HEK293T (cell line): ENCODE data around the gene SUN1.
A peak's percentile ranks its signal among the peaks of the same experiment; 100 is the strongest.

Source experiments
- CTCF ChIA-PET: fragments of 350-600 bp; formaldehyde crosslinking; extraction: SDS; loops from one replicate; lab custom pipeline; 2021; ENCODE audit warnings: antibody characterized with exemption, inconsistent platforms; lab: Yijun Ruan, JAX
- POLR2A ChIA-PET: fragments of 350-600 bp; formaldehyde crosslinking; extraction: SDS; loops from one replicate; lab custom pipeline; 2020; ENCODE audit warnings: antibody characterized with exemption, inconsistent platforms; lab: Yijun Ruan, JAX
- DNase-seq: peaks from one replicate; pipeline ENCODE4 v3.0.0; 2012; ENCODE audit warnings: mixed read lengths; ENCODE audit errors: extremely low spot score
- ARNT ChIP-seq: fragments of 450-650 bp; IDR thresholded peaks from 2 replicates; pipeline ENCODE4 v1.6.1; 2017; ENCODE audit warnings: mild to moderate bottlenecking
- BHLHE40 ChIP-seq: fragments of 450-650 bp; IDR thresholded peaks from 2 replicates; pipeline ENCODE4 v1.6.1; 2016; ENCODE audit warnings: mild to moderate bottlenecking, moderate library complexity, borderline replicate concordance
- CTBP1 ChIP-seq: fragments of 450-650 bp; IDR thresholded peaks from 2 replicates; pipeline ENCODE4 v1.6.1; 2016; ENCODE audit warnings: borderline replicate concordance
- ELF4 ChIP-seq: fragments of 450-650 bp; IDR thresholded peaks from 2 replicates; pipeline ENCODE4 v1.6.1; 2017; ENCODE audit warnings: antibody characterized with exemption
- FOXA1 ChIP-seq: fragments of 450-650 bp; IDR thresholded peaks from 2 replicates; pipeline ENCODE4 v1.6.1; 2016; ENCODE audit warnings: mild to moderate bottlenecking
- FOXK2 ChIP-seq: fragments of 450-650 bp; IDR thresholded peaks from 2 replicates; pipeline ENCODE4 v1.6.1; 2016; ENCODE audit warnings: mild to moderate bottlenecking
- FOXM1 ChIP-seq: fragments of 450-650 bp; IDR thresholded peaks from 2 replicates; pipeline ENCODE4 v1.6.1; 2017; ENCODE audit warnings: mild to moderate bottlenecking, borderline replicate concordance
- HDGF ChIP-seq: fragments of 450-650 bp; IDR thresholded peaks from 2 replicates; pipeline ENCODE4 v1.6.1; 2017; ENCODE audit warnings: antibody characterized with exemption, borderline replicate concordance
- L3MBTL2 ChIP-seq: fragments of 450-650 bp; conservative IDR thresholded peaks from 2 replicates; pipeline ENCODE4 v1.6.1; 2016; ENCODE audit warnings: mild to moderate bottlenecking
- LEF1 ChIP-seq: fragments of 450-650 bp; IDR thresholded peaks from 2 replicates; pipeline ENCODE4 v1.6.1; 2017; ENCODE audit warnings: mild to moderate bottlenecking, borderline replicate concordance
- NFRKB ChIP-seq: fragments of 450-650 bp; IDR thresholded peaks from 2 replicates; pipeline ENCODE4 v1.6.1; 2016; ENCODE audit warnings: mild to moderate bottlenecking, moderate library complexity
- PKNOX1 ChIP-seq: fragments of 450-650 bp; IDR thresholded peaks from 2 replicates; pipeline ENCODE4 v1.6.1; 2016
- SP1 ChIP-seq: fragments of 450-650 bp; IDR thresholded peaks from 2 replicates; pipeline ENCODE4 v1.6.1; 2017
- SUZ12 ChIP-seq: fragments of 450-650 bp; IDR thresholded peaks from 2 replicates; pipeline ENCODE4 v1.6.1; 2016; ENCODE audit warnings: mild to moderate bottlenecking
- TARDBP ChIP-seq: fragments of 450-650 bp; IDR thresholded peaks from 2 replicates; pipeline ENCODE4 v1.6.1; 2016
- ZNF384 ChIP-seq: fragments of 450-650 bp; IDR thresholded peaks from 2 replicates; pipeline ENCODE4 v1.6.1; 2016

Gene SUN1

GRCh38 chr7:876077-876971 lies 44.0 kb downstream of the SUN1 start, which contains the start of gene GET4:
TSS of gene GET4 (plus strand) at chr7:876554. CDS start at chr7:876646, 92 bp downstream.
- DNase-seq = peak; percentile 88
- POLR2A ChIA-PET = interaction anchor here (0.9 to 1.2 kb wide), 2 partner anchors 9 to 59 kb away, joined by 3 to 4 read pairs; no protein-coding TSS in a partner anchor
- TF ChIP-seq ARNT = peak; percentile 62; the same call in 1 of the 2 replicates
- TF ChIP-seq BHLHE40 = no peak
- TF ChIP-seq LEF1 = peak; percentile 81; the same call in 1 of the 2 replicates
- peak; percentile 85 for TF ChIP-seq L3MBTL2
- TF ChIP-seq HDGF = no peak
- no peak for TF ChIP-seq NFRKB
- peak; percentile 87; the same call in 1 of the 2 replicates for TF ChIP-seq PKNOX1
- no peak for TF ChIP-seq ZNF384
- CTCF ChIA-PET = interaction anchor here (0.7 to 1.0 kb wide), 2 partner anchors 40 to 63 kb away, joined by 3 read pairs; no protein-coding TSS in a partner anchor

DNA sequence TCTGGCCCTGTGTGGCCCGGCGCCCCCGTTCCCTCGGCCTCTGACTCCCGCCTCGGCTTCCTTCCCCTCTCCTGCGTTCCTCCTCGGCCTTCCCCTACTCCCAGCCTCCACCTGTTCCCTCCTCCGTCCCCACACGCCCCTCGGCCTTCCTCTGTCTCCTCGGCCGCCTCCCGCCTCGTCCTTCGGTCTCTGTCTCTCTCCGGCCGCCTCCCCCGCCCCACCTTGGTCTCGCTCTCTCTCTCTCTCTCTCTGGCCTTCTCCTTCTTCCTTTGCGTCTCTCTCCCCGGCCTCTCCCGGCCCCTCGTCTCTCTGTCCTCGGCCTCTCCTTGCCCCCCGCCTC lies 44.7 kb downstream of the SUN1 start:
- ChIA-PET CTCF (no interaction called here), POLR2A (interaction anchor here (0.9 kb wide), 1 partner anchor 9 kb away, joined by 3 read pairs; no protein-coding TSS in a partner anchor)
- TF ChIP-seq TARDBP (no peak), PKNOX1 (no peak; the same call in 1 of the 2 replicates), LEF1 (no peak), NFRKB (no peak), FOXM1 (no peak), CTBP1 (no peak), L3MBTL2 (no peak), FOXA1 (no peak), SP1 (no peak), HDGF (no peak), BHLHE40 (no peak), ZNF384 (no peak), ELF4 (no peak)
- no peak for DNase-seq

DNA sequence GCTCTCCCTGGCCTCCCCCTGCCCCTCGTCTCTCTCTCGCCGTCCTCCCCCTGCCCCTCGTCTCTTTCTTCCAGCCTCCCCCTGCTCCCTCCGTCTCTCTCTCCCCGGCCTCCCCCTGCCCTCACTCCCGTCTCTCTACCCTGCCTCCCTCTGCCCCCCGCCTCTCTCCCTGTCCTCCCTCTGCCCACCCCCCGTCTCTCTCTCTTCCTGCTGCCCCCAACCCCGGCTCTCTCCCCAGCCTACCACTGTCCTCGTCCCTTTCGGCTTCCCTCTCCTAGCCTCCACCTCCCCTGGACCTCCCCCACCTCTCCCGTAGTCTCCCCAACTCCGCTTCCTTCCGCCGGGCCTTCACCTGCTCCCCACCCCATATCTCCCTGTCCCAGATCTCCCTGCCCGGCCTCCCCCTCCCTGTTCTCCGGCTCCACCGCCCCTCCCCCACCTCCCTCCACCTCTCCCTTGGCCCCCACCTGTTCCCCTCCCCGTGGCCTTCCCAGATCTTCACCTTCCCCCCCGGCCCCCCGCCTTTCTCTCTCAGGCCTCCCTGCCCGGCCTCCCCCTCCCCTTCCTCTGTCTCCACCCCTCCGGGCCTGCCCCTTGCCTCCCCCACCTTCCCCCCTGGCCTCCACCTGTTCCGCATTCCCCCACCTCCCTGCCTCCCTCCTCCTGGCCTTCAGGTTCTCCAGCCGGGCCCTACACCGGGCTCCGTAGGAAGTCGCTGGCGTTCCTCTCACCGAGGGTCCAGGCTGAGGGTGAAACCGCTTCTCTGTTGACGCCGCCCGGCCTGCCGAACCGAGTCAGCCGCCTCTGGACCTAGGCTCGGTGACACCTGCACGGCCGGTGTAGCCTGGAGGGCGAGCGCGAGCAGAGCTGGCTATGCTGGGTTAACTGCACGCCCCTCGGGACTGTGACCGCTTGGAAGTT lies 45.3 kb downstream of the SUN1 start:
- POLR2A ChIA-PET = interaction anchor here (0.9 kb wide), 1 partner anchor 8 kb away, joined by 3 read pairs; no protein-coding TSS in a partner anchor
- CTCF ChIA-PET = no interaction called here
- TF ChIP-seq TARDBP (no peak), FOXA1 (no peak), SUZ12 (no peak), NFRKB (no peak), ZNF384 (no peak), ARNT (no peak)
- DNase-seq = no peak

- ChIA-PET POLR2A (no interaction called here), CTCF (no interaction called here)
- no peak for DNase-seq
- TF ChIP-seq BHLHE40 (no peak), ARNT (no peak), SUZ12 (no peak), PKNOX1 (no peak), ELF4 (no peak), ZNF384 (no peak), SP1 (no peak), L3MBTL2 (no peak), FOXK2 (no peak), TARDBP (no peak)
Measured at GRCh38 chr7:879093-879492, 46.8 kb downstream of the SUN1 start.

- TF ChIP-seq TARDBP = no peak
- TF ChIP-seq FOXA1 = no peak
- no peak for TF ChIP-seq FOXK2
- TF ChIP-seq SP1 = no peak
- TF ChIP-seq LEF1 = no peak
- TF ChIP-seq ARNT = no peak
- no peak for TF ChIP-seq FOXM1
- no peak for TF ChIP-seq ELF4
- TF ChIP-seq PKNOX1 = no peak
- TF ChIP-seq L3MBTL2 = no peak
- TF ChIP-seq ZNF384 = no peak
- no peak for TF ChIP-seq CTBP1
- no peak for TF ChIP-seq NFRKB
- no peak for TF ChIP-seq HDGF
- TF ChIP-seq BHLHE40 = no peak
- TF ChIP-seq SUZ12 = no peak
- DNase-seq = no peak
- ChIA-PET POLR2A (no interaction called here), CTCF (no interaction called here)
Measured at GRCh38 chr7:879706-880105, 47.4 kb downstream of the SUN1 start.
